NCI-H2029 (cell line): ENCODE measurements around the gene PLEKHG2.
A peak's percentile ranks its signal among the peaks of the same experiment; 100 is the strongest.
"Not testable (repeated sequence)": the region's sequence is repeated elsewhere in the genome, so short reads cannot be mapped to it uniquely, and the experiment has no call there.

Source experiments
- DNase-seq: peaks from one replicate; lab custom pipeline; 2025; lab: John Stamatoyannopoulos, UW

The PLEKHG2 gene, protein sequence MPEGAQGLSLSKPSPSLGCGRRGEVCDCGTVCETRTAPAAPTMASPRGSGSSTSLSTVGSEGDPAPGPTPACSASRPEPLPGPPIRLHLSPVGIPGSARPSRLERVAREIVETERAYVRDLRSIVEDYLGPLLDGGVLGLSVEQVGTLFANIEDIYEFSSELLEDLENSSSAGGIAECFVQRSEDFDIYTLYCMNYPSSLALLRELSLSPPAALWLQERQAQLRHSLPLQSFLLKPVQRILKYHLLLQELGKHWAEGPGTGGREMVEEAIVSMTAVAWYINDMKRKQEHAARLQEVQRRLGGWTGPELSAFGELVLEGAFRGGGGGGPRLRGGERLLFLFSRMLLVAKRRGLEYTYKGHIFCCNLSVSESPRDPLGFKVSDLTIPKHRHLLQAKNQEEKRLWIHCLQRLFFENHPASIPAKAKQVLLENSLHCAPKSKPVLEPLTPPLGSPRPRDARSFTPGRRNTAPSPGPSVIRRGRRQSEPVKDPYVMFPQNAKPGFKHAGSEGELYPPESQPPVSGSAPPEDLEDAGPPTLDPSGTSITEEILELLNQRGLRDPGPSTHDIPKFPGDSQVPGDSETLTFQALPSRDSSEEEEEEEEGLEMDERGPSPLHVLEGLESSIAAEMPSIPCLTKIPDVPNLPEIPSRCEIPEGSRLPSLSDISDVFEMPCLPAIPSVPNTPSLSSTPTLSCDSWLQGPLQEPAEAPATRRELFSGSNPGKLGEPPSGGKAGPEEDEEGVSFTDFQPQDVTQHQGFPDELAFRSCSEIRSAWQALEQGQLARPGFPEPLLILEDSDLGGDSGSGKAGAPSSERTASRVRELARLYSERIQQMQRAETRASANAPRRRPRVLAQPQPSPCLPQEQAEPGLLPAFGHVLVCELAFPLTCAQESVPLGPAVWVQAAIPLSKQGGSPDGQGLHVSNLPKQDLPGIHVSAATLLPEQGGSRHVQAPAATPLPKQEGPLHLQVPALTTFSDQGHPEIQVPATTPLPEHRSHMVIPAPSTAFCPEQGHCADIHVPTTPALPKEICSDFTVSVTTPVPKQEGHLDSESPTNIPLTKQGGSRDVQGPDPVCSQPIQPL (N-terminal part only)

DNA sequence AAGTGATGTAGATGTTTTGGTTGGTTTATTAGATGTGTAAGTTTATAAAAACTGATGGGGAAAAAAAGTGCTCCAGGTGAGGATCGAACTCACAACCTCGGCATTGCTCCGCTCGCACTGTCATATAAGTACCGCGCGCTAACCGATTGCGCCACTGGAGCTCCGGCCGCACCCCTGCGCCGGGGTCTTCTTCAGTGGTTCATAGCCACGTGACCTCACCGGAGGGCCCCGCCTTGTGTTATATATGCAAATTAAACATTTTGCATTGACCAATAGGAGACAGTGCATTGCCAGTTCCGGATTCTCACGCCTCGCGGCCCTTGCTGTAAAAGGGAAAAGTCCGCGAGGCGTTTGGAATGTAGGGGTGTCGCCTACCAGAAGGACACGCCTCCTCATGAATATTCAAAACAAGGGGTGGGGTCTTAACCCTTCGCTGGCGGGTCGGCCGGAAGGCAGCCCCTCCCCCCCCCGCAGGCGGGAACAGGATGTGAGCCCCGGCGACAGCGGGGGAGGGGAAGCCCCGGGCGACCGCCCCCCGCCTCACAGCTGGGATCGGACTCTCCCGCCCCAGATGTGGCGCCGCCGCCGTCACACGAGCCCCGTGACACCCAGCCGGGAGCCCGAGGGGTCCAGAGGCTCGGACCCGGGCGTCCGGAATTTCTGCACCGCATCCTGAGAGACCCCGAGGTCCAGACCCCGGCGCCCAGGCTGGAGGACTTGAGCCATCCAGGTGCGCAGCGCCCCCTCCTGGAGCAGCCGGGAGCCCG lies at the start of gene PLEKHG2:
Gene PLEKHG2, plus strand, starts transcription at position 570 of the 767 bp plus-strand sequence. CDS start 1,418 bp downstream, outside the sequence.
- DNase-seq = peak; percentile 99

DNA sequence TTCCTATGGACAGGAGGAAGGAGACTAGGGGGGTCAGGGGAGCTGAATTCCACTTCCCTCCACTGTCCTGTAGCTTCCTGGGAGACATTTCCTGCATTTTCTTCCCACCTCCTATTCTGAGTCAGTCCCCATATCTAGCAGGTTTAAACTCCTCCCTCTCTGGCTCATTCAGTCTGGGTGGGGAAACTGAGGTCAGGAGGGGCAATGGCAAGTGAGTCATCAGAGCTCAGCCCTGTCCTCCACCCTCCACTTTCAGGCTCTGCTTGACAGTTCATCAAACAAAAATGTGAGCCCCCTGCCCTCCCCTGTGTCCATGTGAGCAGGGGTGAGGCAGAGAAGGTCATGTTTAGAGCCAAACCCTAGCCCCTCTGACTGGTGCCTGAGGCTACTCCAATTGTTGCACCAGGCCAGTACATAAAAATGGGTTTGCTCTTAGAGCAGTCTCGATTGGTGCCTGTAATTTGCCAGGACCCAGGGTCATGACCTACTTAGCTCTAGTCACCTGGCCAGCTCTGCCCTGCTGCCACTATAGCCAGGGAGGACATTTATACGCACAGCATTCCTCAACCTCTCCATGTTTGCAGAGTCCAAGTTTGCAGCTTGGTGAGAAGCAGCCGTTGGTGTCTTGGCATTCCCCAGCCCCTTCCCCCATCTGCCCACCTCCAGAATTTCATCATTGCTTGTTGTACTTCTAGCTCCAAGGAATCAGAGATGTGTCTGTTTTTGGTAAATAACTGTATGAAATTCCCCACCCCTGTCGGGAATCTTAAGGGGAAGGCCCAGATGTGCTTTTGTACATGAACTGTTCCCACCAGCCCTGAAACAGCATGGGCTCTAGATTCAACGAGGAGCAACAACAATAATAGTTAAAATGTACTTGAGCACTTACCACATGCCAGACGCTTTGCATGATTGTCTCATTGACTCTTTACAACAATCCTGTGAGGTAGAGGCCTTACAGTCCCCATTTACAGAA lies 49.5 kb upstream of the PLEKHG2 start:
- DNase-seq = no peak

DNA sequence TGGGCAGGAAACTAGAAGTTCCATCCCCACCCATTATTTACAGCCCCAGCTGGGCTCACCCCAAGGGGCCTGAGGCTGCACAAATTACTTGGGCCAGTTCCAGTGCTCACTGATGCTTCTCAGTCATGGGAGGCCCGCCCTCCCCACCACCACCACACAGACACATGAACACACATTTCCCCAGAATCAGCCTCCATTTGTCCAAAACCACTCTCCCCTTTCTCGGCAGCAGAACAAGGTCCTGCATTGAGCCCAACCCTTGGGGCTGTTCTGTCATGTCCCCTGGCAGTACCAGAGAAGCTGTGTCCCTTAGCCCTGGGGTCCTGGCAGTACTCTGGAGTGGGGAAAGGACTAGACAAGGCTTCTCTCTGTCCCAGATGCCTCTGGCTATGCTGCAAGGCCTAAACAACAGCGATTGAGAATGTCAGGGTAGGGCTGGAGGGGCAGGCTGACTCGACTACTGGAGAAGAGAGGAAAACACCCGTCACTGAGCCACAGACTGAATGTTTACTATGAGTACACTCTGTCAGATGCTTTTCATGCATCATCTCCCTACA lies 48.5 kb upstream of the PLEKHG2 start:
- DNase-seq = no peak

DNA sequence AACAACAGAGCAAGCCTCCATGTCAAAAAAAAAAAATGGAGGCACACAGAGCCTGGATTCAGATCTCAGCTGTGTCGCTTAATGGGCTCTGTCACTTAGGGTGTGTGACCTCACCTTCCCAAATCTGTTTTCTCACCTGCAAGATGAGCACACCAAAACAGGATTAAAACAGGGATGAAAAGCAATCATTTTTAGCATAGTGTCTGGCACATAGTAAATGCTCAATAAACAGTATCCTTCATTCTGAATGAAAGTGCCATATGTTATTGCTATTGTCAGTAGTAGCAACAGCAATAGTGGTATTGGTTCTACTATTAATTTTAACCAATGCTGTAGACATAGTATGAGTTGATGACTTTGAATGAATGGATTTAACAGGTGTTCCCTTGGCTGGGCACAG lies 46.9 kb upstream of the PLEKHG2 start:
- no peak for DNase-seq

DNA sequence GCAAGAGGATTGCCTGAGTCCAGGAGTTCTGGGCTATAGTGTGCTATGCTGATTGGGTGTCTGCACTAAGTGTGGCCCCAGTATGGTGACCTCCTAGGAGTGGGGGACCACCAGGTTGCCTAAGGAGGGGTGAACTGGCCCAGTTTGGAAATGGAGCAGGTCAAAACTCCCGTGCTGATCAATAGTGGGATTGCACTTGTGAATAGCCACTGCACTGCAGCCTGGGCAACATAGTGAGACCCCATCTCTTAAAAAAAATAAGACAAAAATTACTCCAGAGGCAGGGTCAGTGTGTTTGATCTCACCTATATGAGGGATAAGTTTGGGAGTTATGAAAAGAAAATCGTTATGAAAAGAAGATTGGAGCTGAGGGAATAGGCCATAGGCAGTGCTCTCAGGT lies 43.3 kb upstream of the PLEKHG2 start:
- DNase-seq = no peak

DNA sequence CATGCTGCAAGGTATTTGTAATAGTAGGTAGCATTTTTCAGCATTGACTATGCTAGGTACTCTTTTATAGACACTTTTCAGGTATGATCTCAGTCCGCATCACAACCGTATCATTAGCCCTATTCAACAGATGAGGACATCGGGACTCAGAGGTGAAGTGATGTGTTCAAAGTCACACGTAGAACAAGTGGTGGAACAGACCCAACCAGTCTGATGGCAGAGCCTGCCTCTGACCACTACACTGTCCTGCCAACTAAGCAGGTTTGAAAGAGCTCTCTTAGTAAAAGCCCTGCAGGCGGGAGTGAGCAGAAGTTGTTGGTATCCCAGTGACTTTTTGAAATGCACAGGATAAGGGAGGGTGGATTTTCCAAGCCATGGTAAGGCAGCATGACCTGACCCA lies 41.7 kb upstream of the PLEKHG2 start:
- DNase-seq = no peak

DNA sequence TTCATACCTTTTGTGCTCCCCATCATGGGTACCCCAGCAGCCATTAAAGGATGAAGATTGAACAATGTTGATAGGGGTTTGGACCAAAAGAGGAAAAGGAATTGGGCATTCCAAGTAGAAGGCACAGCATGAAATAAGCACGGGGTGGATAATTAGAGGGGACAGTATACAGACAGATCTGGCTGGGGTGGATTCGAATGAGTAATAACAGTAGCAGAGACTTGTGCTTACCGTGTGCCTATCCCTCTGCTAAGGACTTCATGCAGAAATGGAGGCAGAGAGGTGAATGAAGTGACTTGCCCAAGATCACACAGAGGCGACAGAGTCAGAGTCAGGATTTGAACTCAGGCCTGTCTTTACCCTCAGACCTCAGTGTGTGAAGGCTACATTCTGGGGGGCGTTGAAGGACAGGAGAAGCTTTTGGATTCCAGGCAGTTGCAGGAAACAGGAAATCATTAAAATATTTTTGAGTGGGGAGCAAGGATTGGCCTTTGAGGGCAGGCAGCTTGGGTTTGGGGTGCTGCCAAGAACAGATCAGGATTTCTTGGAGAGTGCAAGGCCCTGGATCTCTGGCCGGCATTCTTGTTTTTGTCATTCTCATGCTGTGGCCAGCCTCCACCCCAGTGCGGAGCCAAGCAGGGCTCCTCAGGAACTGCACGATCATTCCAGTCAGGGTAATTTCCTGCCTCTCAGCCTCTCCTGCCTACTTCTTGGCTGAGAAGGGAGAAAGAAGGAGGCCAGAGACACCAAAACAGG lies 40.2 kb upstream of the PLEKHG2 start:
- no peak for DNase-seq

DNA sequence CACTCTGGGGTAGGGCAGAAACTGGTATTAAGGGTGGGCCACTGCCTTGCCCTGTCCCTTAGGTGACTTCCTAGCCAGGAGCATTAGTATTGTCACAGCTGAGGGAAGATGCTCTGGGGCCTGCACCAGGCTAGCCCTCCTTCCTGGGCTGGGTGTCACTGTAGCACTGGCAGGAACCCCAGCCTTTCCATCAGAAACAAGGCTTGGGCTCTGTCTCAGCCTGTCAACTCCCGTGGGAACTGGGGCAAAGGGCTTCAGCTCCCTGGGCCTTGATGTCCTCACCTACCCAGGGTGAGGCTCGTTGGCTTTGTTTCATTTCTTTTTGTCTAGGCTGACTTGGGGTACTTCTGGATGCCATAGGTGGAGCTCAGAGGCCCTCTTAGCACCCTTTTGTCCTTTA lies 39.5 kb upstream of the PLEKHG2 start:
- DNase-seq = no peak

DNA sequence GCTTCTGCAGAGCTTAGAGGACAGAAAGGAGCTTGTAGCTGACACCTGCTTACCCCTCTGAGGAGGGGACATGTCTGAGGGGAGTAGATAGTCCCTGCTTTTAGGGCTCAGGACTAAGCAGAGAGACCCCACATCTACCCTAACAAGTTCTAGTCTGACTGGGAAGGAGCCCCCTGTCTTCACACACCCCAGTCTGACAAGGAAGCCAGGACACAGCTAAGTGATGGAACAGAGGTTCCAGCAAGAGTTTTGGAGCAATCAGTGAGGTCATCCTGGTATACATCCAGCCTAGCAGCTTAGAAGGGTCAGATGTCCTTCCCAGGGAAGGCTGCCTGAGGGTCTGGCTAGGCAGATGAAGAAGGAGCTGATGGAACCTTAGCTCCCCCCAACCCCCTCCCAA lies 36.5 kb upstream of the PLEKHG2 start:
- DNase-seq = no peak

DNA sequence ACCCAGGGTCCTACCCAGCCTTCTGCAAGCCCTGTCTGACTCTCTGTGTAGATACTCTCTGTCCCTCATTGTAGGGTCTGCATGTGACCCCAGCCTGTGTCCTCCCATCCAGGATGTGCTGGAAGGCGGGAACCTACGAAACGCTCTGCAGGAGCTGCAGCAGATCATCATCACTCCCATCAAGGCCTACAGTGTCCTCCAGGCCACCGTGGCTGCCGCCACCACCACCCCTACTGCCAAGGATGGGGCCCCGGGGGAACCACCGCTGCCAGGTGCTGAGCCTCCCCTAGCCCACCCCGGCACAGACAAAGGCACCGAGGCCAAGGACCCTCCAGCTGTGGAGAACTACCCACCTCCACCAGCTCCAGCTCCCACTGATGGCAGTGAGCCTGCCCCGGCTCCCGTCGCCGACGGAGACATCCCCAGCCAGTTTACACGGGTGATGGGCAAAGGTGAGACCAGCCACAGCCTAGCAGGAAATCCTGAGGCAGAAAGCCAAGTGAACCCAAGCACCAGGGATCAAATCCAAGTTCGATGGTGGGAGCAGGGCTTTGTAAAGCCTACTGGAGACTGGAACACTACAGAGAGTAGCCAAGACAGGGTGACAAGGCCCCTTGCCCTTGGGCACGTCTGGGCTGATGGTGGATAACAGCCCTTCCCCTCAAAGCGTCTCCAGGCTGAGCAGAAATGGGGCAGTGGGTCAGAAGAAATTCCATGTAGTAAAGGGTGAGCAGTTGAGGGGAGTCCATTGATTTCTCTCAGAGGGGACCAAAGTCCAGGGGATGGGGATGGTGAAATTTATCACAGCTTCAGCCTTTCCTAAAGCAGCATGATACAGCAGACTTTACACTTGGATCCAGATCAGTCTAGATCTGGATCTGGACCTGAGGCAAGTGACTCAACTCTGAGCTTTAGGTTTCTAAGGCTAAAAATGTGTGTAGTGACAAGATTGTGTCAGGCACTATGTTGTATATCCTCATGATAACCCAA lies 34.8 kb upstream of the PLEKHG2 start:
- no peak for DNase-seq

DNA sequence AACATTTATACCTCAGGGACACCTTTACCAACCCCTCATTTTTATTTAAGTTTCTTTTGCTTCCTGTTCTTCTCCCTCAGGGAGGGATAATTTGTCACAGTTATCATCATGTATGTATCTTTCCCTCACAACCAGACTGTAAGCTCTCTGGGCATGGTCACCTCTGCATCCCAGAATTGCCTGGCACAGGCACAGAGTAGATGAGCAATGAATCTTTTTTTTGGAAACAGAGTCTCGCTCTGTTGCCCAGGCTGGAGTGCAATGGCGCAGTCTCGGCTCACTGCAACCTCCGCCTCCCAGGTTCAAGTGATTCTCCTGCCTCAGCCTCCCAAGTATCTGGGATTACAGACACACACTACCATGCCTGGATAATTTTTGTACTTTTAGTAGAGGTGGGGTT lies 33.1 kb upstream of the PLEKHG2 start:
- not testable (repeated sequence) for DNase-seq

DNA sequence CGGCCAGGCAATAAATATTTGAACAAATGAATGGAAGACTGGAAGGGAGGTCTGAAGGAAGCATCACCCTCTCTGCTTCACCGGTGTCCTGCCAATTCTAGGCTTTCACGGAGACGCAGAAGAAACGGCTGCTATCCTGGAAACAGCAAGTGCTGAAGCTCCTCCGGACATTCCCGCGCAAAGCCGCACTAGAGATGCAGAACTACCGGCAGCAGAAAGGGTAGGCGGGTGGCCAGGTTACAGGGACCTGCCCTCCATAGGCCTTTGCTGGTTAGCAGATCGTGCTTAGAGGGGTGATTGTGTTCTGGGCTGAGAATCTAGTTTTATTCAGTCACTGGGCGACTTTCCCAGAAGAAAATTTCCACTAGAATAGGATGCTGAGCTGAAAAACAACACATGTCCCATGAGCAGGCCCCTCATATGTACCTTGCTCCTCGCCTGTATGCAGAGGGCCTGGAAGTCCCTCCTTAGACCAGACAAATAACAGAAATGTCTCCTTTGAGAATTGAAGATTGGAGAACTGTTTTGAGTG lies 32.5 kb upstream of the PLEKHG2 start:
- no peak for DNase-seq

DNA sequence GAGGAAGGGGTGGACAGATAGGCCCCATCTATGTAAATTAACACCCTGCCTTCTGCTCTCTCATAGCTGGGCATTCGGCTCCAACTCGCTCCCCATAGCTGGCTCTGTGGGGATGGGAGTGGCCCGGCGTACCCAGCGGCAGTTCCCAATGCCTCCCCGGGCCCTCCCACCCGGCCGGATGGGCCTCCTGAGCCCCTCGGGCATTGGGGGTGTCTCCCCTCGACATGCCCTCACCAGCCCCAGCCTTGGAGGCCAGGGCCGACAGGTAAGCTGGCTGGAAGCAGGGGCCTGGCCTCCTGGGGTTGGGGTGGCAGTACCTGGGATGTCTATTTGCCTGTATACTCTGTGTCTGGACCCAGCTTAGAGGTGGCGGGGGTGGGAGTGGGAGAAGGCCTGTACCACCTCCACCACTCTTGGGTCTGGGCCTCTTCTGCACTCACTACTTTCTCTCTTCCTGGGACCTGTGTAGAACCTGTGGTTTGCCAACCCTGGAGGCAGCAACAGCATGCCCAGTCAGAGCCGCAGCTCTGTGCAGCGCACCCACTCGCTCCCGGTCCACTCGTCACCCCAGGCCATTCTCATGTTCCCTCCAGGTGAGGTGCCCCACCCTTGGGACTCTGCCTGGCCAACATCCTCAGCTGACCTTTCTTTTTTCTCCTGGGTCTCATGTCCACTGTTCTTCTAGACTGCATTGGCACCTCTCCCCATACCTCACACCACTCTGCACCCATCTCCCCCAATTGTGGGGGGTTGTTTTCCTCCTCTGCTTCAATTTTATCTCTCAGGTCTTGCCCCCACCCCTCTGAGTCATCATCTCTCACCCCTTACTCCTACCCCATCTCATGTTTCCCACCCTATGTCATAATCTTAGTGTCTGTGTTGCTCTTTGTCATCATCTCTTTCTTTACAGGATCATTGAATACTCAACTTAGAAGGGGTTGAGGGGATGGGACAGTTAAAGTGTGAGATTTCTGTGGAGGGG lies 31.7 kb upstream of the PLEKHG2 start:
- no peak for DNase-seq

DNA sequence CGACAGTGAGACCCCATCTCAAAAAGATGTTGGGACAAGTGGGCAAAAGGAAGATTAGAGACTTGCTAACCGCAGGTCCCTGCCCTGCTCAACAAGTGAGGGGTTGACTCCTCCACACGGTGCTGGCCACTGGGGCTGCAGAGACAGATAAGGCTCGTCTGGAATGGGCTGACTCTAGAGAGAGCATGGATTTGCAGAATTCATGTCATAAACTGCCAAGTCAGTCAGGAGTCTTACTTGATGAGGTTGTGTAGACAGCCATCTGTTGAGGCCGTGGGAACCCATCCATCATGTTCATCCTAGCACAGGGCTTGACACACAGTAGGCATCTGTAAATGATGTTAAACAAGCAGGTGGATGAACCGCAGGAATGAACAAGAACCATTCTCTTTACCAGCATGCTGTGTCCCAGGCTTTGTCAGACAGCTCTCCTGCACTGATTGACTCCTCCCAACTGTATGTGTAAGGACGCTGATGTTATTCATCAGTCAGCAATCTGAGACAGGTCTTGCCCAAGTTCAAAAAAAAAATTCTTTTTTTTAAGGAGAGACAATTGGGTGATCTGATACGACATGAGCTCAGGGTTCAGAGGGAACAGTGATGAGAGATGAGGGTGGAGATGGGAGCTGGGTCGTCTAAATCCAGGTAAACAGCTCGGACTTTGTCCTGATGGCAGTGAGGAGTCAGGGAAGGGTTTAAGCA lies 30.4 kb upstream of the PLEKHG2 start:
- no peak for DNase-seq

DNA sequence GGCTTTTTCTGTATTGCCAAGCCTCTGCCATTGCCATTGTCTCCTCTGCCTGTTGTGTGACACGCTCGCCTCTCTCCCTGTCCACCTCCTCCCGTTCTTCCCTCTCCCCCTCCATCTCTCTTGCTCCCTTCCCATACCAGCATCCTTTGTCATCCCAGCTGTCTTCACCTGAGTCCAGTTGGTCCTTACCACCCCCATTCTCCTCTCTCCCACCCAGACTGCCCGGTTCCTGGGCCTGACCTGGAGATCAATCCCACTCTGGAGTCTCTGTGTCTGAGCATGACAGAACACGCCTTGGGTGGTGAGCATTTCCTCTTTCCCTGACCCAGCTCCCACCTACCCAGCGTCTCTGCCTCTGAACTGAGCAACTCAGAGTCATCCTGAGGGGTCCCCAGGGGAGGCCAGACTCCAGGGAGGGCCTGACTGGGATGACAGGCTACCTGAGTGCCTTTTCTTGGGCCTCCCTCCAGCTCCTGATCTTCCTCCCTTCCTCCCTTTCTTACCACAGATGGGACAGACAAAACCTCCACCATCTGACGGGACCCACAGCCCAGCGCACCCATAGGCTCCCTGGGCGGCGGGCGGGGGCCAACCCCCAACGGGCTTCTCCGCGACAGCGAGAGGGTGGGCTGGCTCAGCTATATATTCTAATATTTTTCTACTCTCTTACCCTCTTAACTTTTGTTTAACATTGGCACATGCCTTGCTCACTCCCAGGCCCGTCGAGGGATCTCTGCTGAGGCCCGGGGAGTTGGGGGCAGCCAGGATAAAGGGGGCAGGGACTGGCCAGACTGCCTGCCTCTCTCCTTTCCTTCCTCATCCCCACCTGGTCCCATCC lies 29.3 kb upstream of the PLEKHG2 start:
- DNase-seq = no peak
